IMR-90 (cell line): Measurements from ENCODE around the gene MARK4. TPM values are rescaled to one million over a fixed set of nuclear protein-coding genes. Genes with fewer than 3 reads are reported as not detected.

Experiments
- ATAC-seq: fragments of 200-7000 bp; cut with Tn5 transposase; 2 replicates; pipeline ENCODE4 v1.9.1; 2020; ENCODE audit warnings: low read depth, mild to moderate bottlenecking, moderate library complexity
- BruUV-seq: library from RNA; stranded (reverse); fragments of 400-500 nt; replicated peaks from 2 replicates; lab custom pipeline; 2021; lab: Mats Ljungman, UMichigan
- CTCF ChIA-PET: fragments of 300-600 bp; formaldehyde crosslinking; extraction: SDS; loops from one replicate; lab custom pipeline; 2021; ENCODE audit warnings: antibody characterized with exemption; lab: Yijun Ruan, JAX
- POLR2A ChIA-PET: fragments of 300-600 bp; sonication (Branson Sonifier 250); formaldehyde crosslinking; loops from one replicate; lab custom pipeline; 2022; ENCODE audit warnings: antibody characterized with exemption; ENCODE audit not compliant: unreplicated experiment; lab: Charles Lee
- DNase-seq: peaks from one replicate; pipeline ENCODE4 v3.0.0; 2013
- H2AFZ ChIP-seq: replicated peaks from 2 replicates; pipeline ENCODE3; 2013; ENCODE audit warnings: low read length, mild to moderate bottlenecking; ENCODE audit not compliant: poor library complexity
- H2AK5ac ChIP-seq: 2 replicates; pipeline ENCODE4 v1.6.1; 2013; ENCODE audit warnings: low read depth, low read length, inconsistent platforms
- H2AK9ac ChIP-seq: replicated peaks from 2 replicates; pipeline ENCODE3; 2013; ENCODE audit warnings: mild to moderate bottlenecking, low read depth, low read length, moderate library complexity; ENCODE audit not compliant: poor library complexity
- H2BK120ac ChIP-seq: 2 replicates; pipeline ENCODE4 v1.6.1; 2013; ENCODE audit warnings: low read depth, low read length, inconsistent platforms
- H2BK15ac ChIP-seq: 3 replicates; pipeline ENCODE4 v1.6.1; 2013; ENCODE audit warnings: low read depth, low read length, inconsistent platforms
- H2BK20ac ChIP-seq: 2 replicates; pipeline ENCODE4 v1.6.1; 2013; ENCODE audit warnings: low read depth, mild to moderate bottlenecking, inconsistent platforms, low read length, moderate library complexity
- H2BK5ac ChIP-seq: 2 replicates; pipeline ENCODE4 v1.6.1; 2013; ENCODE audit warnings: mild to moderate bottlenecking, low read depth, low read length, inconsistent platforms; ENCODE audit not compliant: poor library complexity, severe bottlenecking
- H3K14ac ChIP-seq: replicated peaks from 2 replicates; pipeline ENCODE4 v1.6.1; 2013; ENCODE audit warnings: low read depth, low read length, inconsistent platforms
- H3K18ac ChIP-seq: 2 replicates; pipeline ENCODE4 v1.6.1; 2013; ENCODE audit warnings: low read depth, low read length, control low read depth
- H3K23ac ChIP-seq: 2 replicates; pipeline ENCODE4 v1.6.1; 2013; ENCODE audit warnings: low read depth, low read length, inconsistent platforms
- H3K27ac ChIP-seq: 2 replicates; pipeline ENCODE4 v1.5.1; 2013; ENCODE audit warnings: mild to moderate bottlenecking, control low read depth, low read length; ENCODE audit not compliant: insufficient read depth
- H3K27me3 ChIP-seq: 2 replicates; pipeline ENCODE4 v1.6.1; 2013; ENCODE audit warnings: low read length; ENCODE audit not compliant: control insufficient read depth, insufficient read depth
- H3K36me3 ChIP-seq: 2 replicates; pipeline ENCODE4 v1.6.1; 2013; ENCODE audit warnings: low read length, mixed read lengths; ENCODE audit not compliant: control insufficient read depth, insufficient read depth
- H3K4ac ChIP-seq: 2 replicates; pipeline ENCODE4 v1.6.1; 2013; ENCODE audit warnings: low read depth, low read length, inconsistent platforms
- H3K4me1 ChIP-seq: 2 replicates; pipeline ENCODE4 v1.6.1; 2013; ENCODE audit warnings: low read length, mixed read lengths; ENCODE audit not compliant: control insufficient read depth, insufficient read depth
- H3K4me2 ChIP-seq: 2 replicates; pipeline ENCODE4 v1.6.1; 2013; ENCODE audit warnings: low read depth, mild to moderate bottlenecking, control low read depth, low read length, moderate library complexity
- H3K4me3 ChIP-seq: 2 replicates; pipeline ENCODE4 v1.5.1; 2013; ENCODE audit warnings: low read depth, mild to moderate bottlenecking, control low read depth, low read length, moderate library complexity; ENCODE audit not compliant: insufficient read depth
- H3K56ac ChIP-seq: 2 replicates; pipeline ENCODE4 v1.6.1; 2013; ENCODE audit warnings: low read length, inconsistent platforms; ENCODE audit not compliant: insufficient read depth; ENCODE audit errors: extremely low read depth
- H3K79me1 ChIP-seq, 2 experiments: 2 replicates each; pipeline ENCODE4 v1.6.1; 2013; ENCODE audit warnings: low read length in 2 of 2, inconsistent platforms in 1 of 2, low read depth in 1 of 2
- H3K9ac ChIP-seq: 2 replicates; pipeline ENCODE4 v1.6.1; 2013; ENCODE audit warnings: low read depth, low read length, control low read depth
- H3K9me1 ChIP-seq: 2 replicates; pipeline ENCODE4 v1.6.1; 2013; ENCODE audit warnings: low read length, inconsistent platforms; ENCODE audit not compliant: insufficient read depth
- H3K9me3 ChIP-seq: 2 replicates; pipeline ENCODE4 v1.6.1; 2013; ENCODE audit warnings: low read length; ENCODE audit not compliant: control insufficient read depth, insufficient read depth
- H4K20me1 ChIP-seq: 2 replicates; pipeline ENCODE4 v1.6.1; 2013; ENCODE audit warnings: low read length, inconsistent platforms; ENCODE audit not compliant: insufficient read depth
- H4K5ac ChIP-seq: 2 replicates; pipeline ENCODE4 v1.6.1; 2013; ENCODE audit warnings: mild to moderate bottlenecking, low read depth, low read length, control low read depth
- H4K8ac ChIP-seq, 2 experiments: 2 replicates each; pipeline ENCODE4 v1.6.1; 2013; ENCODE audit warnings: low read depth in 2 of 2, low read length in 2 of 2, control low read depth in 1 of 2, inconsistent platforms in 1 of 2
- H4K91ac ChIP-seq: 2 replicates; pipeline ENCODE4 v1.6.1; 2013; ENCODE audit warnings: low read depth, low read length, inconsistent platforms; ENCODE audit not compliant: insufficient read depth
- BHLHE40 ChIP-seq: fragments of 150-350 bp; IDR thresholded peaks from 2 replicates; pipeline ENCODE4 v1.6.1; 2016; ENCODE audit warnings: mild to moderate bottlenecking, low read depth, low read length
- CEBPB ChIP-seq: IDR thresholded peaks from 2 replicates; pipeline ENCODE4 v1.6.1; 2012; ENCODE audit warnings: low read depth, low read length, improper control_type of control experiment
- CHD1 ChIP-seq: IDR thresholded peaks from 2 replicates; pipeline ENCODE4 v1.6.1; 2012; ENCODE audit warnings: low read depth, low read length, improper control_type of control experiment
- CTCF ChIP-seq: conservative IDR thresholded peaks from 2 replicates; pipeline ENCODE4 v1.5.1; 2012; ENCODE audit warnings: mild to moderate bottlenecking, low read depth, low read length, improper control_type of control experiment
- ELK1 ChIP-seq: fragments of 150-350 bp; IDR thresholded peaks from 2 replicates; pipeline ENCODE4 v1.6.1; 2016; ENCODE audit warnings: low read depth, mild to moderate bottlenecking, low read length, moderate library complexity, borderline replicate concordance
- FOS ChIP-seq: fragments of 150-350 bp; IDR thresholded peaks from 2 replicates; pipeline ENCODE4 v1.6.1; 2016; ENCODE audit warnings: low read depth, low read length
- MAFK ChIP-seq: IDR thresholded peaks from 2 replicates; pipeline ENCODE4 v1.6.1; 2012; ENCODE audit warnings: low read depth, low read length, improper control_type of control experiment
- MAZ ChIP-seq: IDR thresholded peaks from 2 replicates; pipeline ENCODE4 v1.6.1; 2012; ENCODE audit warnings: low read depth, mild to moderate bottlenecking, low read length, improper control_type of control experiment, moderate library complexity, borderline replicate concordance
- MXI1 ChIP-seq: IDR thresholded peaks from 2 replicates; pipeline ENCODE4 v1.6.1; 2012; ENCODE audit warnings: low read depth, mild to moderate bottlenecking, low read length, moderate library complexity, borderline replicate concordance
- NFE2L2 ChIP-seq: fragments of 150-350 bp; IDR thresholded peaks from 2 replicates; pipeline ENCODE4 v1.6.1; 2016; ENCODE audit warnings: low read depth, mild to moderate bottlenecking, low read length
- POLR2A ChIP-seq: IDR thresholded peaks from 2 replicates; pipeline ENCODE4 v1.6.1; 2012; ENCODE audit warnings: mild to moderate bottlenecking, low read depth, low read length
- RAD21 ChIP-seq: IDR thresholded peaks from 2 replicates; pipeline ENCODE4 v1.6.1; 2012; ENCODE audit warnings: low read length, improper control_type of control experiment
- RCOR1 ChIP-seq: IDR thresholded peaks from 2 replicates; pipeline ENCODE4 v1.6.1; 2012; ENCODE audit warnings: mild to moderate bottlenecking, low read length, improper control_type of control experiment; ENCODE audit not compliant: insufficient replicate concordance
- RFX5 ChIP-seq: IDR thresholded peaks from 2 replicates; pipeline ENCODE4 v1.8.0; 2012; ENCODE audit warnings: low read depth, mild to moderate bottlenecking, low read length, moderate library complexity
- SMC3 ChIP-seq: fragments of 150-350 bp; IDR thresholded peaks from 2 replicates; pipeline ENCODE4 v1.6.1; 2016; ENCODE audit warnings: low read depth, mild to moderate bottlenecking, antibody characterized with exemption, low read length, moderate library complexity
- USF2 ChIP-seq: fragments of 150-350 bp; IDR thresholded peaks from 2 replicates; pipeline ENCODE4 v1.6.1; 2017; ENCODE audit warnings: mild to moderate bottlenecking, antibody characterized with exemption, low read length, low read depth
- WGBS, 2 experiments: methylation state at CpG; one replicate each; pipeline versions ENCODE4 v1.1.5 to v1.1.7; 2013; ENCODE audit warnings: missing lambda C conversion rate in 2 of 2; ENCODE audit not compliant: insufficient read length in 1 of 2; ENCODE audit errors: extremely low coverage in 2 of 2; 5-methylcytosine and 5-hydroxymethylcytosine counted together
- dilution Hi-C: fragments of 300-500 bp; cut with HindIII; formaldehyde crosslinking; loops from one replicate; pipeline ENCODE4 v1.14.3; 2018; ENCODE audit warnings: low sequenced_read_pairs; ENCODE audit not compliant: unreplicated experiment
- in situ Hi-C: fragments of 300-500 bp; cut with MboI; formaldehyde crosslinking; loops from 3 replicates; pipeline ENCODE4 v1.14.3; 2019; ENCODE audit warnings: low sequenced_read_pairs, inconsistent platforms, mixed read lengths
- intact Hi-C: fragments of 100-400 bp; cut with micrococcal nuclease; formaldehyde crosslinking; loops from 2 replicates; pipeline ENCODE4 v1.10.0; 2022
- polyA plus RNA-seq, 3 experiments: library from polyadenylated mRNA; depleted of rRNA; stranded (reverse); fragments of >200 nt; gene quantifications; 2 replicates each; pipeline ENCODE4 v1.2.3, GENCODE V29; 2012; ENCODE audit warnings: low replicate concordance in 1 of 3
- total RNA-seq: library from RNA; depleted of rRNA; stranded (reverse); fragments of >200 nt; gene quantifications from 2 replicates; pipeline ENCODE4 v1.2.3, GENCODE V29; 2012

The MARK4 gene
- total and polyA plus RNA-seq, 2 of the 4 experiments (the other 2 are of a cell fraction): 11.3 to 20.7 TPM

- no peak for DNase-seq
- ATAC-seq: no peak
- POLR2A ChIA-PET: no interaction called here
Observed at GRCh38 chr19:45351401-45351952, 100.4 kb downstream of the MARK4 start.

More at GRCh38 chr19:45351401-45351952, 100.4 kb downstream of the MARK4 start:
- no peak overlapping the region for H4K8ac ChIP-seq
- peaks cover 15% of the 10 kb centered on the region for H4K20me1 ChIP-seq
- no peak overlapping the region for H2BK5ac ChIP-seq
- H3K4ac ChIP-seq: no peak overlapping the region
- H3K4me3 ChIP-seq: no peak overlapping the region
- no peak overlapping the region for H2BK120ac ChIP-seq
- no peak overlapping the region for H2BK20ac ChIP-seq
- H3K9me1 ChIP-seq: peaks cover 2% of the 10 kb centered on the region; the same call in 1 of the 2 replicates
- H3K79me1 ChIP-seq: peaks cover 0 to 10% of the 10 kb centered on the region in 2 experiments; a peak in 2 of 4 replicates
- H3K18ac ChIP-seq: no peak overlapping the region
- peaks cover 43% of the 10 kb centered on the region for H3K36me3 ChIP-seq
- H3K27me3 ChIP-seq: peaks cover 2% of the 10 kb centered on the region; the same call in 1 of the 2 replicates
- in situ Hi-C loops (no loop called here), dilution Hi-C loops (no loop called here), intact Hi-C loops (no loop called here)
- no peak overlapping the region for H3K27ac ChIP-seq
- no peaks in the 10 kb centered on the region for H3K4me1 ChIP-seq
- no peak overlapping the region for H2AK9ac ChIP-seq
- TF ChIP-seq FOS: no peak
- TF ChIP-seq MXI1: no peak
- no peak for TF ChIP-seq NFE2L2
- no peak for TF ChIP-seq CHD1
- TF ChIP-seq MAZ: no peak
- no peak for TF ChIP-seq USF2
- TF ChIP-seq CEBPB: no peak
- no peak for TF ChIP-seq RFX5
- no peak for TF ChIP-seq RCOR1
- no peak for TF ChIP-seq RAD21
- TF ChIP-seq BHLHE40: no peak
- TF ChIP-seq ELK1: no peak
- no peak for TF ChIP-seq POLR2A
- TF ChIP-seq CTCF: no peak
- no peak for TF ChIP-seq MAFK
- TF ChIP-seq SMC3: no peak
- WGBS, 2 experiments: 80% methylated on average over 1 of the region's 13 CpGs; no CpG with 5 or more reads in 1 of the 2 experiments
- H3K9me3 ChIP-seq: no peaks in the 10 kb centered on the region
- no peak overlapping the region for H3K56ac ChIP-seq
- H4K91ac ChIP-seq: no peak overlapping the region
- BruUV-seq: no TSS peak
- H3K9ac ChIP-seq: no peak overlapping the region
- no peak overlapping the region for H4K5ac ChIP-seq
- CTCF ChIA-PET: no interaction called here
- H2BK15ac ChIP-seq: no peak overlapping the region
- no peak overlapping the region for H3K4me2 ChIP-seq
- no peak overlapping the region for H2AK5ac ChIP-seq
- H2AFZ ChIP-seq: no peak overlapping the region
- no peak overlapping the region for H3K23ac ChIP-seq
- H3K14ac ChIP-seq: no peak overlapping the region
